ENCODE data around the gene PTPRJ.
"Not testable (repeated sequence)": the region's sequence is repeated elsewhere in the genome, so short reads cannot be mapped to it uniquely, and the experiment has no call there.

PTPRJ gene

DNA sequence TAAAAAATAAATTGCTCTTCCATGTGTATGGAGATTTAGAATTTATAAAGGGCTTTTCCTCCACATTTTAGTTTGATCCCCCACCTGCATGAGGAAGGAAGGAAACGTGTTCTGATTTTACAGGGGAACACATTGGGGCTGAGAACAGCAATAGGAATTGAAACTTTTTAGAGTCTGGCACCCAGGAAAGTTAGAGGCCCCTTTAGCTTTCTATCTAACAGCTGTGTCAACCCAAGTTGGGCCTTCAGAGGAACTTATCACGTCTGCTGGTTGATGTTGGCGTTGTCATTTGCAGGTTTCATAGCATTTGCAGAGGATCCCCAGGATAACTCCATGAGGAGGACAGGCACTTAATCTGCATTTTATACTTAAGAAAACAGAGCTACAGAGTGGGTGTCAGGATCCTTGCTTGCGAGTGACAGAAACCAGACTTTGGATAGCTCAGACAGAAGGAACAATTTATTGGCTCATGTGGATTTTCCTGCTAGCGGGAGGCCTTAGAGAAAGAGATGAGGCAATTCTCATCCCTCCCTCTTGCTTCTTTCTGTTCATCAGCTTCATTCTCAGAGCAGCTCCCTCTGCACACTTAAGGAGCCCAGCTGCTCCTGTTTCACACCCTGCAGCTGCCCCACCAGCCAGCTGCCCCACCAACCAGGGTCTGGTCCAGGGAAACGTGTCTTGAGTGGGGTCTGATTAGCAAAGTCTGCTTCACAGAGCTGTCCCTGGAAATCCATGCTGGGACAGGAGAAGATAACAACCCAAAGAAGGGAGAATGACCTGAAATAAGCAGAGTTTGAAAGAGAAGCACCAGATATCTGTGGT, 143.8 kb downstream of the PTPRJ start:
- DNase-seq: no peak

DNA sequence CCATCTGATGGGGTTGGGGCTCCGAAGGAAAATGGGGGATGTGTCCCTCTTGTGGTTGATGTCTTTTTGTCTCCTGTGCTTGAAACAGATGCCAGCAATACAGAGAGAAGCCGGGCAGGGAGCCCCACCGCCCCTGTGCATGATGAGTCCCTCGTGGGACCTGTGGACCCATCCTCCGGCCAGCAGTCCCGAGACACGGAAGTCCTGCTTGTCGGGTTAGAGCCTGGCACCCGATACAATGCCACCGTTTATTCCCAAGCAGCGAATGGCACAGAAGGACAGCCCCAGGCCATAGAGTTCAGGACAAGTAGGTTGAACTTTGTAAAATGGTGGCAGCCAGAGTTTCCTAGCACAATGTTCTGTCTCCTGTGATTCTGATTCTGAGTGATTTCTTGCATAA, 144.5 kb downstream of the PTPRJ start:
- DNase-seq: no peak

DNA sequence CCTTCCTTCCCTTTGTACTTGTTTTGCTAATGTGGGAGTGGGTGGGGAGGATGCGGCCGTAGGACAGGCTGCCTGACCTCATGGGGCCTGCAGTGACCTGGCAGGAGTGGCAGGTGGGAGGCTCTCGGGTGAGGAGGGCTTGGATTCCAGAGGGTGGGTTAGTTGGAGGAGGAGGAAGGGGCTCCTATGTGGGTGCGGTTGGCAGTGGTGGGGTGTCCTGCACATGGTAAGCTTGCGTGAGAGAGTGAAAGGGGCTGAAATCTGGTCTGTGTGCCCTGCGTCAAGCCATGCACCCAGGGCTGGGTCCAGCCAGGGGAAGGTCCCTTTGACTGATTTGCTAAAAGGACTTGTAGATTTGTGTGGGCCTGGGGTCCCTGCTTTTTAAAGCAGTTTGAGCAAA, 145.5 kb downstream of the PTPRJ start:
- no peak for DNase-seq

DNA sequence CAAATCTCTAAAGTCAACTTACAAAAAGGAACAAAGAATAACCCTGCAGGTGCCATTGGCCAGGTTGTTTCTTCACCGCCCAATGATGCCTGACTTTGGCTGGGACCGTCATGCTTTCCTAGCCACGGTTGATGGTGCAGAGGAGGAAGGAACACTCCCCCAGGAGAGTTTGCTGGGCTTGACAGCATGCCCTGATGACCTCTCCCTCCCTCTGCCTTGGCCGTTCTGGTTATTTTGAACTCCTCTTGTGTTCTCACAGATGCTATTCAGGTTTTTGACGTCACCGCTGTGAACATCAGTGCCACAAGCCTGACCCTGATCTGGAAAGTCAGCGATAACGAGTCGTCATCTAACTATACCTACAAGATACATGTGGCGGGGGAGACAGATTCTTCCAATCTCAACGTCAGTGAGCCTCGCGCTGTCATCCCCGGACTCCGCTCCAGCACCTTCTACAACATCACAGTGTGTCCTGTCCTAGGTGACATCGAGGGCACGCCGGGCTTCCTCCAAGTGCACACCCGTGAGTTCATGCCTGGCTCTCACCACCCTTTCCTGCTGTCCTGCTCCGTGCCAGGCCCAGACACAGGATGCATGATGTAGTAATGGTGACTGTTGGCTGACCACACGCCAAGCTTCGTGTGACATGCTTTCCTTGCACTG, 147.3 kb downstream of the PTPRJ start:
- no peak for DNase-seq

DNA sequence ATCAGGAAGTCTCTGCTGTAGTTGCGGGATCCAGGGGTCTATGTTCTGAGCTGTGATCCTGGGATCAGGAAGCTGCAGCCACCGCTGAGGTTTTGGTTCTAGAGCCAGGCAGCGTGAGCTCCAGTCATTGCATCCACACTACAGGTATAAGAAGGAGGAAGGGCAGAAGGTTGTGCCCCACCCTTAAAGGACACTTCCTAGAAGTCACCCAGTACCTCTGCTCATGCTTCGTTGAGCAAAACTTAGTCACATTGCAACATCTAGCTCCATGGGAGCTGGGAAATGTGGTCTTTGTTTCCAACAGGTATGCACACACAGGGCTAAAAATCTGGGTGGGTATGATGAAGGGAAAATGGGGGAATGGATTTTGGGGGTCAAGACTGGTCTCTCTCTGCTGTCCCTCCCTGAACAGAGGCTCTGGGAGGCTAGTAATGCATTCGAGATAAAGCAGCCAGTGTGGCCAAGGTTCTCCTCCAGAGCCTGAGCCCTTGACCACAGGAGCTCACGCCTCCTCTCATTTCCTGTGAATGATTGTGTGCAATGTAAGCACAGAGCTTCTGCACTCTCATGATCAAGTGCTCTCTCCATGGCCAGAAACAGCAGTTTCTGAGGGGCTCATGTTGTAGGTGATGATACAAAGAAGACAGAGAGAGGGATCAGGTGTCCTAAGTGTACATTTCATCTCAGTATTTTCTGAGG, 149.5 kb downstream of the PTPRJ start:
- DNase-seq: no peak

DNA sequence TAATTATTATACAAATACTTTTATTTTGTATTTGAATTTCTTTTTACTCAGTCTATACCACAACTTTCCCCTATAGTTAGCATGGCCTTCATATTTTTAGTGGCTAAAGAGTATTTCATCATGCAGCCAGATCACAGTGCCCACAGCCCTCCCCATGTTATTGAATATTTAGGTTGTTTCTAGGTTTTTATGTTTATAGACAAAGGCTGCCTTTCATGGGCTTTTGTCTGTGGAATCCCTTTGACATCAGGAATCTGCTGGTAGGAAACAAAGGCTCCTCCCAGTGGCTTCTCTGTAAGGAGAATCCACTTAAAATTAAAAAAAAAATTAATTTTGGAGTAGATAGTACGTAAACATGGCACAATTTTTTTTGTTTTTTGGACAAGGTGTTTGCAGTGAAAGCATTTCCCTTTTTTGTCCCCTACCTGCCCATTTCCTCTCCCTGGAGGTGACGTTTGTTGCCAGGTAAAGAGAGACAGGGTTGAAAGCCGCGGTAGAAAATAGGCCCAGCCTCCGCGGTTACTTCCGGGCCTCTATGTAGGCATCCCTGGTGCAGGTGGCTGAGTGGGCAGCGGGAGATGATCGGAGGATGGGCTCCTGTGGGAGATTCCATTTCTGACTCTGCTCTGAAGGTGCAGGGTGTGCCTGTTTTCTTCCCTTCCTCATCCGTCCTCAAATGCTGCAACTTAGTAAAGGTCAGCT, 154.0 kb downstream of the PTPRJ start:
- no peak for DNase-seq

DNA sequence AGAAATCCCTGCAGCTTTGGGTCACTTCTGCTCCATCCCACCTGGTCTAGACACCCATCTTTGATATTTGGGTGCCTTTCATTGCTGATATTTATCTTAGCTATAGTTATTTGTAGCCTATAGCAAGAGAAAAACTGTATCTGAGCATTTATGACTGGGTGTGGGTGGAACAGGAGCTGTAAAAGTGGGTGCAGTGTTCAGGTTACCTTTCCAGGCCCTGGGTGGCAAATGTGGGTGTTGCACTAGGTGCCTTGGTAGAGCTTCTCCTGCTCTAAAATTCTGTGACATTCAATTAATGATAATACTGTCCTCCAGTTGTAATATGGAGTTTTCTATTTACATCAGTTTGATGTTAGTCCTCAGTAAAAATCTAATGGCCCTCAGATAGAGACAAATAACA, 157.9 kb downstream of the PTPRJ start:
- no peak for DNase-seq

DNA sequence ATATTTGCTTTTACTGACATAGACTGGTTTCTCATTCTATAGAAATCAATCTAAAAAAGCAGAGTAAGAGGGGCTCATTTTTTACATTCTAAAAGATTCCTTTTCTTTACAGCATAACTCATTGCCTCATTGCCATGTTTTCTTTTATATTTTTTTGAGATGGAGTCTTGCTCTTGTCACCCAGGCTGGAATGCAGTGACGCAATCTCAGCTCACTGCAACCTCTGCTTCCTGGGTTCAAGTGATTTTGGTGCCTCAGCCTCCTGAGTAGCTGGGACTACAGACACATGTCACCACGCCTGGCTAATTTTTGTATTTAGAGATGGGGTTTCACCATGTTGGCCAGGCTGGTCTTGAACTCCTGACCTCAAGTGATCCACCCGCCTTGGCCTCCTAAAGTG, 159.5 kb downstream of the PTPRJ start:
- DNase-seq: not testable (repeated sequence)

DNA sequence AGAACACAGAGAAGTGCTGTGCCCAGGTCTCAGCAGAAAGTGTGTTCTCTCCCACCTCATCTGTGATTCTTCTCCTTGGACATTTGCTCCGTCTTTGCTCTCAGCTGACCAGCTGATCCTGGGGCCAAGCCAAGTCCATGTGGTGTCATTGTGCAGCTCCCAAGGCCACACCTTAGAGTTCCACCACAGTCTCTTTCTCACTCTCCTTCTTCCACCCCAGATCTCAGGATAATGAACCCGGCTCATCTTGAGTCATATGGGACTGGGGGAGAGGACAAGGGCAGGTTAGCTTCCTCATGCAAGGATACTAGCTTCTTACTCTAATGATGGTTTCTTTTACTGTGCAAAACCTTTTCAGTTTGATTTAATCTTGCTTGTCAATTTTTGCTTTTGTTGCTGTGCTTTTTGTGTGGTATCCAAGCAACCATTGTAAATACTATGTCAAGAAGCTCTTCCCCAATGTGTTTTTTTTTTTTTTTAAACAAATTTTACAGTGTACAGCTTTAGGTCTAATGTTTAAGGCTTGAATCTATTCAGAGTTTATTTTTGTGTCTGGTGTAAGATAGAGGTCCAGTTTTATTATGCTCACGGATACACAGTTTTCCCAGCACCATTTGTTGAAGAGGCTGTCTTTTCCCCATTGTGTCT, 161.2 kb downstream of the PTPRJ start:
- no peak for DNase-seq

DNA sequence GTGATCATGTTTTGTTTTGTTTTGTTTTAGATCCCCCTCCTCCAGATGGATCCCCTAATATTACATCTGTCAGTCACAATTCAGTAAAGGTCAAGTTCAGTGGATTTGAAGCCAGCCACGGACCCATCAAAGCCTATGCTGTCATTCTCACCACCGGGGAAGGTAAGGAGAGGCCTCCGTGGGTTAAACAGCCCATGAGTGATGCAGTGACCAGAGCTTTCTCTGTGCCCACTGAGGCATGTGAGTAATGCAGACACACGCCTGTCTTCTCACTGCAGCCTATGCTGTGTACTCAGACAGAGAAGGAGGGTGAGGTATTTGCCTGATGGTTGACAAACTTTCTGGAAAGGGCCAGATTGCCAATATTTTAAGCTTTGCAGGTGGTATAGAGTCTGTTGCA, 162.5 kb downstream of the PTPRJ start:
- DNase-seq: no peak

DNA sequence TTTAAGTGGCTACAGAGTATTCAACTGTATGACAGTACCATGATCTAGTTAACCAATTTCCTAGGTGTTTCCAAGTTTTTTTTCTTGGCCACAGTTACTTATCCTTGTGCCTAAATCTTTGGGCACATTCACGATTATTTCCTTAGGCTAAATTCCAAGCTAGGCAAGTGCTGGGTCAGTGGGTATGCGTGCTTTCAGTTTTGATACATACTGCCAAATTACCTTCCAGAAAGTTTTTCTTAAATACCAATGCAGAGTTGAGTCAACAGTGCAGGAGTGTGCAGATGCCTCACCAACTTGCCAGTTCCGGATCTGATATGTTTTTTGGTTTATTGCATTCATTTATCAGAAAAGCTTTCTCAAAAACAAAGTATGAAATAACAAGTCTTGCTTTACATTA, 168.4 kb downstream of the PTPRJ start:
- no peak for DNase-seq

DNA sequence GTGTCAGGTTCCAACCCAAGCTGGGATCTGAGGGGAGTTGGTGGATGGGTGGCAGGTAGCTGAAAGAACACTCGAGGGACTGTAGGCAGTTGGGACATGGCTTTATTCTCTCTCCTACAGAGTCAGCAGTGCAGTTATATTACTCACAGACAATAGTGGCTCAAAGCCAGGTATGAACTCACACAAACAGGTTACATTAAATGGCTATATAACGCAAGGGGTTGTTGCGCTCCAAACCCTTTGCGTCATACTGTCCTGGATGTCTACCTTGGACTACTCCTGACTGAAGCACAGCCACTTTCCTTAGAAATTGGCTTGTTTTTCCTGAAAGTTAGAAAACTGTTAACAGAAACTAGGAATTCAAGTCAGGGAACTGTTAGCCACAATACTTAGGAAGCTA, 169.9 kb downstream of the PTPRJ start:
- DNase-seq: no peak

DNA sequence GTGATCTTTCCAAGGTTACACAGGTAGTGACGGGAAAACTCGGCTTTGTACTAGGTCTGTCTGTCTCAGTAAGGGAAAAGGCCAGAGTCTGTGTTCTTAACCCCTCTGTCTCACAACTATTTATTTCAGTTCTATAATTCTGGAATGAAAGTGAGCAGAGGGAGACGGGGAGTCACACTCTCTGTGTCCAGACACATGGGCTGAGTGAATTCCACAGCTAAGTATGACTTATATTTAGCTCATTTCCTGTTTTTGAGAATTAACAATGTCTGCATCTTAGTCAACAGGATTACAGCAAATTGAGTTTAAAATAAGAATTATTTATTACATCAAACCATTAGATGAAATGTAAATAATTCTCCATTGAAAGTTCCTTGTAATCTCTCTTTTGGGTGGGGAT, 173.8 kb downstream of the PTPRJ start:
- DNase-seq: no peak

DNA sequence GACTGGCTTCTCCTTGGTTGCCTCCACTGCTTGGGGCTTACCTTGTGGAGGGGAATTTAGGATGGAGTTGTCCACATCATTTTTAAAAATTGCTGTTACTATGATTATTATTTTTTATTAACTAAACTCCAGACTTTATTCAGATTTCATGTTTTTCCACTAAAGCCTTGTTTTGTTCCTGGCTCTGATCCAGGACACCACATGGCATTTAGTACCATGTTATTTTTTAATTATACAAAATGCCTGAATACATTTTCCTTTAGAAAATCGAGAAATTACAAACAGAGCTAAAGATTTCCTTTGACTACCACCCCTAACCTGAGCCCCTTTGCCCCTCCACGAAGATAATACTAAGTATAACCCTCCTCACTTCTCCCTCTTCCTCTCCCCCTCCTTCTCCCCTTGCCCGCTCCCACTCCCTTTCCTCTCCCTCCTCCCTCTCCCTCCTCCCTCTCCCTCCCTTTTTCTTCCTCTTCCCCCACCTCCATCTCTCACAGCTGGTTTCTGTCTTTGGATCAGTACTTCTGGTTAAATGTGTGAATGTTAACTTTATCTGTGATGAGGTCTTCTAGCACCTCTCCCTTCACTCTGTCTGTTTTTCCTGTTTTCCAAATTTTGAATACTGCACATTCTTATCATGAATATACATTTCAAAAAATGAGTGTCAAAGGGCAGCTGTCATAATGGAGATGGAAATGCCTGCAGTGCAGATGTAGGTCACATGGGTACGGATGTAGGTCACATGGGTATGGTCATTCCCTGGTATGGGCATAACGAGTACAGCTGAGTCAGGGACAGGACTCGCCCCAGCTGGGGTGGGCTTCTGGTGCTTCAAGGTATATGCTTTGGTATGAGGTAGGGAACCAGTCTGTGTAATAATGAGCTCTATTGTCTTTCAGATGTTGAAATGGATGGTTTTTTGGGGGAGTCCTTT, 181.9 kb downstream of the PTPRJ start:
- DNase-seq: no peak

DNA sequence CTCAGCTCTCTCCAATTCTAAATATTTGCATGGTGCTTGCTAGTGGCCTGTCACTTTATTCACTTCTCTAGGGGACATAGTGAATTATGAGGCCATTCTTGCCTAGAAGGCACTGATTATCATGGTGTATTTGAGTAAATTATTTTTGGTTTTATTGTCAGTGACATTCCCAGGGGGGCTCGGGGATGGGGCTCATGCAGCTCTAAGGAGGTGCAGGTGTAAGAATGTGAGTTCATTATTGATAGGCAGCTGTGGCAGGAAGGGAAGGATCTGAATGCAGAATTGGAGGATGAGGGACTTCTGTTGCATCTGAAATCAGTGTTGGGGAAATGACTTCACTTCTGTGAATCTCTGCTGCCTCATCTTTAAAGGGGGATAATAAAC, 182.5 kb downstream of the PTPRJ start:
- DNase-seq: no peak

DNA sequence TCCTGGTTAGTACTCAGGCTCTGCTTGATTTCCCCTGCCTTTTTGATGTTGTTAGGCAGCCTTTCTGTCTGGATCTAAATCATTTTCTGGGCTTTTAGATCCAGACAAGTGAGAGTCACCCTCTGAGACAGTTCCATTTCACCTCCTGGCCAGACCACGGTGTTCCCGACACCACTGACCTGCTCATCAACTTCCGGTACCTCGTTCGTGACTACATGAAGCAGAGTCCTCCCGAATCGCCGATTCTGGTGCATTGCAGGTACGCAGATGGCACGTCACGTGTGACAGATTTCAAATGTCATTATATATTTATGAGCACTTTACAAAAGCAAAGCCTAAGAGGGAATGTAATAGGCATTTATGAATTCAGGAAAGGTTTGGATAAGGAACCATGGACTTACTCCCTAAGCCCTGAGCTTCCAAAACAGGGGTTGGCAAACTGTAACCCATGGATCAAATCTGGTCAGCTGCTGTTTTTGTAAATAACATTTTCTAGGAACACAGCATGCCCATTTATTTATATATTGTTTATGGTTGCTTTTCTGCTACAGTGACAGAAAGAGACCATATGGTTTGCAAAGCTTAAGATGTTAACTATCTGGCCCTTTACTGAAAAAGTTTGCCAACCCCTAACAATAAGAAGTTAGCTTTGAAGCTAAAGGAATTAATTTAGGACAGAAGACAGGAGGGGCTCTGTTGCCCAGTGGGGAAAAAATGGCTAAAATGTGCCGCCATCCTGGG, 183.2 kb downstream of the PTPRJ start:
- no peak for DNase-seq

DNA sequence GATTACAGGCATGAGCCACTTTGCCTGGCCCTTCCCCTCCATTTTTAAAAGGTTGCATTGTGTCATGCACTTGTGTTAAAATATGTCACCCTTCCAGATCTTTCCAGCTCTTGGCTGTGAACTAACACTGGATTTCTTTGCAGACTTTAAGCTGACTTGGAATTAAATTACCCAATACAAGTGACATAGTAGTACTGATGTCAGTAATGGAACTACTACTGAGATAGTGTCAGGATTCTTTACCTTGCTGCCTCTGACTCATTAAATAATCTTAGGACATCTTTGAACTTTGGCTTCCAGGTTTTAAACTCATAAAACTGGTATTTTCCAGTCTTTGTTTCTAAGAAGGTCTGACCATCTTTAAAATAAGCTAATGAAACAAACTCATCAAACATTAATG, 184.5 kb downstream of the PTPRJ start:
- DNase-seq: no peak

DNA sequence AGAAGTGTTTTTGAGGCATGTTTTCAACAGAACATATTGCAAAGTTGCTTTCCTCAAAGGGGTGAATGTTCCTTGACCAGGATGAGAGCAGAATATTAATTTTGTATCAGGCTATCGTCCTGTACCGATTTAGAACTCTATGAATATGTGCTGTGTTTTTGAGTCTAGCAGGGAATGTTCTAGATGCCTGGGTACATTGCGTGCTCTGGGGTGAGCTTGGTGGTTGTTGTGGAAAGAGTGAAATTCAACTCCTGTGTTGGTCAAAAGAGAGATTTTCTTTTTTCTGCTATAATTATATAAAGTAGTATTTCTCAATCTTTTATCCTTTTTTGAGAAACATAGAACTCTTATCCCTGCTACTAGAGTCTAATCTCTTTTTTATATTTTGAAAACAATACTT, 185.1 kb downstream of the PTPRJ start:
- DNase-seq: no peak

DNA sequence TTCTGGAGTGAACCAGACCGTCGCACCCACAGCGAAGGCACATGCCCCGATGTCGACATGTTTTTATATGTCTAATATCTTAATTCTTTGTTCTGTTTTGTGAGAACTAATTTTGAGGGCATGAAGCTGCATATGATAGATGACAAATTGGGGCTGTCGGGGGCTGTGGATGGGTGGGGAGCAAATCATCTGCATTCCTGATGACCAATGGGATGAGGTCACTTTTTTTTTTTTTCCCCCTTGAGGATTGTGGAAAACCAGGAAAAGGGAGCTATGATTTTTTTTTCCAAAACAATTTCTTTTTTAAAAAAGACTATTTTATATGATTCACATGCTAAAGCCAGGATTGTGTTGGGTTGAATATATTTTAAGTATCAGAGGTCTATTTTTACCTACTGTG, 187.0 kb downstream of the PTPRJ start:
- DNase-seq: no peak

DNA sequence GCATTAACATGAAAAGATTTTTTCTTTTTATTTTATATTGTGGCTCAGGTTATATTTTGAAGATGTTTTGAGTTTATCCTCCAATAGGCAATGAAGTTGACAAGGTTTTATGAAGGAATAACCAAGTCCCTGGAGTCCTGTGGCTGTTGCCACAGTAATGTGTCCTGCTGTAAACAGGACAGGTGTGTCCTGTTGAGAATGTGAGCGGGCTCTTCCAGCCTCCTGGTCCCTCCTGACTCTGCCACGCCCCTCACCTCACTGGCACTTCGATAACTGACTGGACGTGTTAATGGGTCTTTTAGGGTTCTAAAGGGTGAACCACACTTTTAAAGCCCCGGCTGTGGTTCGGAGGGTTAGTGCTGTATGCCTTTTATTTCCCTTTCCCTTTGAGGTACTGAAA, 188.5 kb downstream of the PTPRJ start:
- no peak for DNase-seq

DNA sequence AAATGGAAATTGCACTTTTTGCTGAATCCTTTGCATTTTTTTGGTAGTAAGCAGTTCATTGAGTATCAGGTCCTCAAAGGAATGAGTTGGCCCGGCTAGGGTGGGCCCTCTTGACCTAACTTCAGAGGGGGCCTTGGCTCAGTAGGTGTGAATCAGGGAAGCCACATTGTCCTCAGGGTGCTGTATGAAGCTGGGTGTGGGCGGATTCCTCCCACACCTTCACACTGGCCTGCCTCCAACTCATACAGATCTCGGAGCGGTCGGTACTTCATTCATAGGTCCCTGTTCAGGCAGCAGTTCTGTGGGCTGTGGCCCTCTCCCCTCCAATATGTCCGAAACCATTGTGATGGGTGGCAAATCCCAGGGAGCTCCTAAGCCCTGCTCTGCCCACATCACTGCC, 188.9 kb downstream of the PTPRJ start:
- DNase-seq: no peak

Data from CD4-positive, alpha-beta T cell treated with Interferon gamma for 1 hour (primary cell).